Breast epithelium (tissue), 4 donors: ENCODE data around the gene RAMP1. TPM values are rescaled to one million over a fixed set of nuclear protein-coding genes. Genes with fewer than 3 reads are reported as not detected.

ENCODE experiments used
- DNase-seq, 2 donors: peaks; one replicate each; pipeline ENCODE4 v3.0.0-alpha.2; 2019; ENCODE audit warnings: low spot score in 2 of 2
- H3K27ac ChIP-seq, 2 donors: fragments of 200-600 bp; sonication (generic) in 1 of 2; one replicate each; pipeline ENCODE4 v1.5.1; 2016 to 2019; ENCODE audit warnings: mild to moderate bottlenecking in 1 of 2
- H3K27me3 ChIP-seq, 2 donors: fragments of 200-600 bp; sonication (generic) in 1 of 2; one replicate each; pipeline versions ENCODE4 v1.5.1 to v1.6.0; 2017 to 2019; ENCODE audit warnings: control low read depth in 1 of 2, mild to moderate bottlenecking in 1 of 2
- H3K36me3 ChIP-seq: fragments of 200-600 bp; one replicate; pipeline ENCODE4 v1.5.1; 2019
- H3K4me1 ChIP-seq, 2 donors: fragments of 200-600 bp; sonication (generic); one replicate each; pipeline ENCODE4 v1.5.1; 2016 to 2019; ENCODE audit warnings: control low read depth in 1 of 2
- H3K4me3 ChIP-seq, 3 donors: fragments of 200-600 bp; sonication (generic); 1 replicate in 2 of 3; 2 replicates in 1 of 3; pipeline ENCODE4 v1.5.1; 2016 to 2019; ENCODE audit warnings: mild to moderate bottlenecking in 3 of 3, moderate library complexity in 2 of 3
- H3K9me3 ChIP-seq, 2 donors: fragments of 200-600 bp; sonication (generic) in 1 of 2; one replicate each; pipeline ENCODE4 v1.5.1; 2016 to 2019; ENCODE audit warnings: control low read depth in 1 of 2
- CTCF ChIP-seq, 3 donors: fragments of 450-650 bp; IDR thresholded peaks; one replicate each; pipeline ENCODE4 v1.5.1; 2016 to 2017; ENCODE audit warnings: antibody characterized with exemption in 3 of 3, mild to moderate bottlenecking in 3 of 3, moderate library complexity in 3 of 3
- POLR2A ChIP-seq: fragments of 450-650 bp; IDR thresholded peaks from one replicate; pipeline ENCODE4 v1.6.1; 2016; ENCODE audit warnings: antibody characterized with exemption, mild to moderate bottlenecking, moderate library complexity
- POLR2AphosphoS5 ChIP-seq, 3 donors: sonication (generic); formaldehyde crosslinking; IDR thresholded peaks; one replicate each; pipeline ENCODE4 v1.6.1; 2017; ENCODE audit warnings: antibody characterized with exemption in 3 of 3
- intact Hi-C: fragments of 100-400 bp; cut with DNase I; formaldehyde crosslinking; loops from one replicate; pipeline ENCODE4 v1.15.1; 2023; ENCODE audit warnings: low total_unique reads
- total RNA-seq, 3 donors: library from RNA; depleted of rRNA; stranded (reverse); fragments of >200 nt; gene quantifications; one replicate each; pipeline ENCODE4 v1.1.0, GENCODE V29; 2016

The RAMP1 gene
- total RNA-seq, 3 donors from 2014 or later: 8.2 to 25.9 TPM; not detected in 1

DNA sequence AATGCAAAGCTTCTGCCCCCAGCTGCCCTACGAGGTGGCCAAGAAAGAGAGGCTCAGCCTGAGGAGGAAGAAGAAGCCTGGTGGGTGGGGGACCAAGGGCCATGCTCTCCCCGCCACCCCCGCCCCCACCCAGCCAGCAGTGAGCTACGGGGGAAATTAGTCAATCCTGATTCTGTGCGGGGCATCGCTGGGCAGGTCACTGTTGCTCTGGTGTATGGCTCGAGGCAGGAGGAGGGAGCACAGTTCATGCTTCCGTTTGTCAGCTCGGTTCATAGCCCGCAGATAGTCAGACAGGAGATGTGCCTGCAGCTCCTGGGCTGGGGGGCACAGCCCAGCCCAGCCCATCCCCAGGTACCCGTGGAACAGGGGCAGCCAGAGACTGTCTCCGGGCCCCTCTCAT is 17.1 kb downstream of the RAMP1 start:
- H3K27me3 ChIP-seq: no peaks in the 10 kb centered on the region
- no peaks in the 10 kb centered on the region for H3K36me3 ChIP-seq
- H3K27ac ChIP-seq: no peak overlapping the region
- H3K9me3 ChIP-seq: no peaks in the 10 kb centered on the region
- intact Hi-C loops: no loop called here
- DNase-seq: peak in 1 of 2 donors; percentile 5
- no peak overlapping the region for H3K4me3 ChIP-seq
- TF ChIP-seq CTCF (IDR thresholded peaks at IDR 0.05) (no peak), POLR2A (no peak), POLR2AphosphoS5 (IDR thresholded peaks at IDR 0.05) (no peak)
- no peaks in the 10 kb centered on the region for H3K4me1 ChIP-seq

DNA sequence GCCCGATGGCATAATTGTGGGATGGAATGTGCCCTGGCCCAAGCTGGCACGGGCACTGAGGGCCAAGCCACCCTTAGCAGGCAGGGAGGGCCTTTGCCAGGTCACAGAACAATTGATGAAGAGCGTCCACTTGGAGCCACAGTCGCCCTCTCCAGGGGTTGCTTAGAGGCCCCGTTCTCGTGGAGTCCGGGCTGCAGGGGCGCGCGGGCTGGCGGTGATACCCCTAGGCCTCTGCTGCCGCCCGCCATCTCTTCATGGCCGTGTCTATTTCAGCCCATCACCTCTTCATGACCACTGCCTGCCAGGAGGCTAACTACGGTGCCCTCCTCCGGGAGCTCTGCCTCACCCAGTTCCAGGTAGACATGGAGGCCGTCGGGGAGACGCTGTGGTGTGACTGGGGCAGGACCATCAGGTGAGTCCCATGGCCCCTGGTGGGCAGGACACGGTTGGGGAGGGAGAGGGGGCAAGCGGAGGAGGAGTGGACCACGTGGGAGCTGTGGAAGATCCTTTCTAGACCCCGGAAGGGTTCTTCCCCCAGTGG is 17.6 kb downstream of the RAMP1 start:
- intact Hi-C loops: no loop called here
- Histone ChIP-seq H3K4me3 (no peak overlapping the region), H3K36me3 (no peaks in the 10 kb centered on the region), H3K4me1 (no peaks in the 10 kb centered on the region), H3K9me3 (no peaks in the 10 kb centered on the region), H3K27ac (no peak overlapping the region), H3K27me3 (no peaks in the 10 kb centered on the region)
- no peak for DNase-seq
- TF ChIP-seq POLR2A (no peak), POLR2AphosphoS5 (IDR thresholded peaks at IDR 0.05) (no peak), CTCF (IDR thresholded peaks at IDR 0.05) (no peak)

GRCh38 chr2:237877576-237878307 is 18.3 kb downstream of the RAMP1 start:
- TF ChIP-seq POLR2A: no peak
- no peaks in the 10 kb centered on the region for H3K9me3 ChIP-seq
- no peaks in the 10 kb centered on the region for H3K27me3 ChIP-seq
- intact Hi-C loops: no loop called here
- H3K27ac ChIP-seq: no peak overlapping the region
- no peak for DNase-seq
- H3K4me3 ChIP-seq: no peak overlapping the region
- H3K36me3 ChIP-seq: no peaks in the 10 kb centered on the region
- no peaks in the 10 kb centered on the region for H3K4me1 ChIP-seq

DNA sequence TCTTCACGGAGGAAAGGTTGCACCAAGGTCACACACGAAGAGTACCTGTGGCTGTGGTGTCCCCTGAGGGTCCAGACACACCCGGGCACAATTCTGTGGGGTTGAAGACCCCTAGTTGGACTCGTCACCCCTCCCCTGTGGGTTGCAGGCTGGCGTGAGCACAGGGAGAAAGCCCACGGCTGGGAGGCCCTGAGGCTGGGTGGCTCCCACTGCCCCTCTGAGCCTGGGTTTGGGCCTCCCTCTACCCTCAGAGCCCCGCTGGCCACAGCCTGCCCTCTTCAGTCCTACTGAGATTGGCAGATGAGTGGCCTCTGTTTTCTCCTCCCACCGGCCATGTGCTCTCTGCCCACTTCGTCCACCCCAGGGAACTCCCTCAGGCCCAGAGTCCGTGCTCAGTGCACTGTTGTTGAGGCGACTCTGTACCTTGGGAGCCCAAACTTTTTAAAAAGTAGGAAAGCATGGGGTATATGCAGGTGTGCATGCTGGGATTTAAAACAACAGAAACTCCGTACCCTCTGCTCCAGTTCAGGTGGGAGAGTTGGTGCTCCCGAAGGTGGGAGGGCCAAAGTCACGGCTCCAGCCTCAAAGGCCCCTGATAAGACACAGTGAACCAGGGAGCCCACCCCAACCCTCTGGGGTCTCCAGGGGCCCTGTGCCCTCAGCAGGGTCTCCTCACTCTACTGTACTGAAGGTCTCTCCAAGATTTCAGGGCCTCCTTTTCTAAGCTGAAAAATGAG is 19.1 kb downstream of the RAMP1 start:
- Histone ChIP-seq H3K27ac (no peak overlapping the region), H3K27me3 (no peaks in the 10 kb centered on the region), H3K9me3 (no peaks in the 10 kb centered on the region), H3K4me3 (no peak overlapping the region), H3K36me3 (no peaks in the 10 kb centered on the region), H3K4me1 (no peaks in the 10 kb centered on the region)
- TF ChIP-seq POLR2AphosphoS5 (IDR thresholded peaks at IDR 0.05): no peak
- no peak for TF ChIP-seq CTCF (IDR thresholded peaks at IDR 0.05)
- no peak for TF ChIP-seq POLR2A
- DNase-seq: no peak
- intact Hi-C loops: no loop called here

DNA sequence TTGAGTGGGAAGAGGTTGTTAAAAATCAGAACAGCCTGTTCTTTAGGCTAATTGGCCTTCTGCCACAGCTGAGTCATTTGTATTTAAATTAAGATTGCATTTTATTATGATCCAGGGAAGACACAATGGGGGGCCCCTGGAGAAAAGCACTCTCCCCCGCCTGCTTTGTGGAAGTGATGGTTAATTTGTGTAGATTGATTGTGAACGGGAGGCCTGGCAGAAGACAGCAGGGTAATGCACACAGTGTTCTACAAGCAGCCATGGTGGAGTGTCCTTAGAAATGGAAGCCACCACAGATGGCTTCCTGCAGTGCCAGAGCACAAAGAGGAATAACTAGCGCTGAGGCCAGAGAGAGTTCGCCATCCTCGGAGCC is 19.6 kb downstream of the RAMP1 start:
- TF ChIP-seq POLR2A (no peak), POLR2AphosphoS5 (IDR thresholded peaks at IDR 0.05) (no peak), CTCF (IDR thresholded peaks at IDR 0.05) (no peak)
- Histone ChIP-seq H3K4me3 (no peak overlapping the region), H3K36me3 (no peaks in the 10 kb centered on the region), H3K27me3 (no peaks in the 10 kb centered on the region), H3K4me1 (no peaks in the 10 kb centered on the region), H3K27ac (no peak overlapping the region), H3K9me3 (no peaks in the 10 kb centered on the region)
- intact Hi-C loops: no loop called here
- DNase-seq: no peak
